Heart left ventricle (tissue), 16 donors: ENCODE data around the gene UBE3B. TPM values are rescaled to one million over a fixed set of nuclear protein-coding genes. Genes with fewer than 3 reads are reported as not detected.

Source experiments
- ATAC-seq, 4 donors: fragments of 200-7000 bp; cut with Tn5 transposase; one replicate each; pipeline ENCODE4 v1.9.1; 2020 to 2022; ENCODE audit warnings: moderate library complexity in 4 of 4, mild to moderate bottlenecking in 3 of 4, moderate number of reproducible peaks in 1 of 4
- DNase-seq, 5 donors: peaks; one replicate each; pipeline ENCODE4 v3.0.0-alpha.2; 2020
- H3K27ac ChIP-seq, 12 donors: fragments of 200-600 bp; sonication (generic) in 4 of 12; one replicate each; pipeline versions ENCODE4 v1.5.0 to v1.8.0; 2016 to 2022; ENCODE audit warnings: mild to moderate bottlenecking in 2 of 12
- H3K27me3 ChIP-seq, 9 donors: fragments of 200-600 bp; sonication (generic) in 2 of 9; one replicate each; pipeline versions ENCODE4 v1.5.1 to v1.8.0; 2016 to 2022; ENCODE audit warnings: mild to moderate bottlenecking in 3 of 9
- H3K36me3 ChIP-seq, 9 donors: fragments of 200-600 bp; sonication (generic) in 2 of 9; one replicate each; pipeline versions ENCODE4 v1.5.0 to v1.8.0; 2018 to 2022; ENCODE audit warnings: mild to moderate bottlenecking in 2 of 9
- H3K4me1 ChIP-seq, 12 donors: fragments of 200-600 bp; sonication (generic) in 4 of 12; one replicate each; pipeline versions ENCODE4 v1.5.0 to v1.8.0; 2016 to 2022; ENCODE audit warnings: mild to moderate bottlenecking in 3 of 12
- H3K4me3 ChIP-seq, 12 donors: fragments of 200-600 bp; sonication (generic) in 4 of 12; one replicate each; pipeline versions ENCODE4 v1.5.0 to v1.8.0; 2017 to 2022; ENCODE audit warnings: mild to moderate bottlenecking in 9 of 12, moderate library complexity in 4 of 12
- H3K9me3 ChIP-seq, 12 donors: fragments of 200-600 bp; sonication (generic) in 4 of 12; one replicate each; pipeline versions ENCODE4 v1.5.0 to v1.8.0; 2016 to 2022; ENCODE audit warnings: mild to moderate bottlenecking in 1 of 12
- POLR2A ChIP-seq, 2 donors: fragments of 450-650 bp; IDR thresholded peaks; one replicate each; pipeline ENCODE4 v1.6.1; 2017; ENCODE audit warnings: antibody characterized with exemption in 2 of 2, mild to moderate bottlenecking in 2 of 2, moderate library complexity in 2 of 2
- WGBS, 4 donors: extraction: QIAGEN DNeasy Blood & Tissue Kit in 2 of 4; methylation state at CpG; one replicate each; pipeline versions ENCODE4 v1.1.5 to v1.1.7; 2013 to 2018; 5-methylcytosine and 5-hydroxymethylcytosine counted together
- intact Hi-C, 10 donors: fragments of 100-400 bp; cut with DNase I; formaldehyde crosslinking; loops; one replicate each; pipeline versions ENCODE4 v1.11.1 to v1.14.2; 2022
- polyA plus RNA-seq, 2 donors: library from polyadenylated mRNA; stranded (reverse); fragments of 200-250 nt; gene quantifications; one replicate each; pipeline ENCODE4 v1.2.3, GENCODE V29; 2013
- total RNA-seq, 9 donors: library from RNA; depleted of rRNA in 2 of 9; stranded (reverse); fragments of >200 nt in 2 of 9; fragmentation: NEBNext Ultra II Directional in 3 of 9; extraction: Animal tissue kit (Norgen Biotek cat#: 25700) in 3 of 9; gene quantifications; one replicate each; pipeline versions ENCODE4 v1.1.0 to v1.2.4, GENCODE V29; 2016 to 2023
- TF ChIP-seq, protein P1 (sequence below), 12 donors: fragments of 200-600 bp; sonication (generic) in 4 of 12; IDR thresholded peaks; one replicate each; pipeline versions ENCODE4 v1.5.0 to v1.8.0; 2018 to 2022; ENCODE audit warnings: antibody characterized with exemption in 12 of 12, mild to moderate bottlenecking in 5 of 12
- donor health status: ischemic (EF 13 %, LVEDD 7.1; RV severe dilation, severe dysfunction).
- donor health status: healthy with polysubstance abuse.
- donor health status: DM: no; HTN: yes; CAD: no.
- donor health status: DM: no; HTN: no; CAD: no.
- donor health status: ischemic (EF 25% LVEDD 6.9; RV normal size, moderate dysfunction).
- donor health status: ischemic (EF 25% LVEDD 5.7; RV mildly dilated, moderate dysfunction).
- donor health status: healthy.
- donor health status: DM: yes; HTN: yes; CAD: no.
- donor health status: ischemic (EF 35%, LVEDD 5.7; RV mildly dilated, moderate dysfunction).
- donor health status: nonischemic (EF 11% LVEDD 7.7; RV severe dilation, severe dysfunction).
- donor health status: DM: yes; HTN: yes; CAD: no.
- donor health status: PGD.
- donor health status: ischemic (EF 29% LVEDD 5.4; RV normal size, mild dysfunction).
- donor health status: nonischemic (EF 23%, LVEDD 6.1; RV moderate dilation, normal function).

The UBE3B gene
- total and polyA plus RNA-seq, 11 donors: 19.1 to 82.7 (median 50.6) TPM

DNA sequence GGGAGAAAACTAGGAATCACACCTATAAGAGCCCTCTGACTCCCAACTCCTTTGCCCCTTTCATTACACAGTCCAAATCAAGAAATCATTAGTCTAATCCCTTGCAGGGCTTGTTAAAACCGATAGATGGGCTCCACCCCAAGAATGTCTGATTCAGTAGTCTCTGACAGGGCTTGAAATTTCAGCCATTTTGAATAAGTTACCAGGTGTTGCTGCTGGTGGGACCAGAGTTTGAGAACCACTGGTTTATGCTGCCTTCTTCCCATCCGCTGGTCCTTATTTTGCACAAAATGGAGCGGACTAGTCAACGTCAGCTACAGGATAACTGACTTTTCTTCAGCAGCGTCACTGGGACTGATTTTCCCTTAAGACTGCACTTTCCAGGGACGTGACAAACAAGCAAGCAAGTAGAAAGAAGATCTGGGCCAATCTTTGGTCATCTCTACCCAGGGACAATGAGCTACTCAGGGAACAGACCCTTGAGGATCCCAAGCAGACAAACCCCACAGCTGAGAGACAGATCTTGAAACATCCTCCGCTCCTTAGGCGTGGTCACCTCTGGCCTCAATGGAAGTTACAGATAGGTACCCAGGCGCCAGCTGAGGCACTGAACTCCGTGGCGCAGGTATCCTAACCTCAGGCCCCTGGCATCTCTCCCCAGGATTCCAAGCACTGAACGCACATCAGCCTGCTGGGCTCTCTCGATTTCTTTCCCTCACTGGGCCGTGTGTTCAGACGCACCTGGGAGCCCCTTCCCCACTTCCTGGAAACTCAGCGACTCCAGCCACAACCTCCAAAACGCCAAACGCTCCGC, 1.2 kb upstream of the UBE3B start:
- Histone ChIP-seq H3K27ac (peak overlapping the region; percentile 91 to 99 (median 98)), H3K36me3 (peaks cover 0 to 29% (median 6%) of the 10 kb centered on the region in 9 donors), H3K9me3 (no peaks in the 10 kb centered on the region), H3K4me1 (peaks cover 12 to 66% (median 46%) of the 10 kb centered on the region in 12 donors), H3K27me3 (no peaks in the 10 kb centered on the region), H3K4me3 (peak overlapping the region; percentile 59 to 92 (median 82))
- 11 to 18% (median 14%) methylated on average over 19 of the region's 19 CpGs for WGBS, 4 donors
- DNase-seq (no peak), ATAC-seq (peak in 2 of 4 donors; percentile 3)
- no peak for TF ChIP-seq POLR2A (IDR thresholded peaks at IDR 0.05)
- TF ChIP-seq, protein P1, sequence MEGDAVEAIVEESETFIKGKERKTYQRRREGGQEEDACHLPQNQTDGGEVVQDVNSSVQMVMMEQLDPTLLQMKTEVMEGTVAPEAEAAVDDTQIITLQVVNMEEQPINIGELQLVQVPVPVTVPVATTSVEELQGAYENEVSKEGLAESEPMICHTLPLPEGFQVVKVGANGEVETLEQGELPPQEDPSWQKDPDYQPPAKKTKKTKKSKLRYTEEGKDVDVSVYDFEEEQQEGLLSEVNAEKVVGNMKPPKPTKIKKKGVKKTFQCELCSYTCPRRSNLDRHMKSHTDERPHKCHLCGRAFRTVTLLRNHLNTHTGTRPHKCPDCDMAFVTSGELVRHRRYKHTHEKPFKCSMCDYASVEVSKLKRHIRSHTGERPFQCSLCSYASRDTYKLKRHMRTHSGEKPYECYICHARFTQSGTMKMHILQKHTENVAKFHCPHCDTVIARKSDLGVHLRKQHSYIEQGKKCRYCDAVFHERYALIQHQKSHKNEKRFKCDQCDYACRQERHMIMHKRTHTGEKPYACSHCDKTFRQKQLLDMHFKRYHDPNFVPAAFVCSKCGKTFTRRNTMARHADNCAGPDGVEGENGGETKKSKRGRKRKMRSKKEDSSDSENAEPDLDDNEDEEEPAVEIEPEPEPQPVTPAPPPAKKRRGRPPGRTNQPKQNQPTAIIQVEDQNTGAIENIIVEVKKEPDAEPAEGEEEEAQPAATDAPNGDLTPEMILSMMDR (IDR thresholded peaks at IDR 0.05): no peak
- intact Hi-C loops: loop anchor here in 9 of 10 donors (2.0 to 5.0 kb wide), 5 partner anchors 43 to 96 kb away; partner anchors contain the start of genes MMAB (in 1 of the 9) and MVK (in 1 of the 9)

DNA sequence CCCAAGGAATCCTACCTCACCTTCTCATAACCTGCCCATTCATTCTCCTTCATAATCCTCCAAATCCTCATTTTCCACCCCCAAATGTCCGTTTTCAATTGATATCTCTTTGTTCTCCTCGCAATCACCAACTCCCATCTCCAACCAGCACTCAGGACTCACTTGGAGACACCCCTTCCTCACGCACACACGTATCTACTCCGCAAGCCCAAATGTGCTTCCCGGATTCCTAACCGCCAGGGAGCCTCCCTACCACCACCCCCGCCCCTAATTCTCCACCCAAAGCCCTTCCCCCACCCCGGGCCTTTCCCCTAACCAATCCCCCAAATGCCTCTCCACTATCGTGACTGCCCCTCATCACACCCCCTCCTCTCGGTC, 638 bp upstream of the UBE3B start:
- DNase-seq: no peak
- whole genome bisulfite sequencing, 4 donors: 0 to 2% (median 1%) methylated on average over 11 of the region's 11 CpGs
- H3K9me3 ChIP-seq: no peaks in the 10 kb centered on the region
- peaks cover 0 to 23% (median 4%) of the 10 kb centered on the region in 9 donors for H3K36me3 ChIP-seq
- TF ChIP-seq POLR2A (IDR thresholded peaks at IDR 0.05): no peak
- TF ChIP-seq, protein P1 (IDR thresholded peaks at IDR 0.05): no peak
- H3K4me3 ChIP-seq: peak overlapping the region; percentile 59 to 92 (median 82)
- peaks cover 12 to 66% (median 43%) of the 10 kb centered on the region in 12 donors for H3K4me1 ChIP-seq
- ATAC-seq: peak in 2 of 4 donors; percentile 10 to 21
- intact Hi-C loops: loop anchor here (1.0 to 5.0 kb wide), 7 partner anchors 14 to 96 kb away; partner anchors contain the start of genes MMAB (in 1 of the 10) and MVK (in 1 of the 10)
- no peaks in the 10 kb centered on the region for H3K27me3 ChIP-seq
- H3K27ac ChIP-seq: peak overlapping the region; percentile 91 to 99 (median 98)

DNA sequence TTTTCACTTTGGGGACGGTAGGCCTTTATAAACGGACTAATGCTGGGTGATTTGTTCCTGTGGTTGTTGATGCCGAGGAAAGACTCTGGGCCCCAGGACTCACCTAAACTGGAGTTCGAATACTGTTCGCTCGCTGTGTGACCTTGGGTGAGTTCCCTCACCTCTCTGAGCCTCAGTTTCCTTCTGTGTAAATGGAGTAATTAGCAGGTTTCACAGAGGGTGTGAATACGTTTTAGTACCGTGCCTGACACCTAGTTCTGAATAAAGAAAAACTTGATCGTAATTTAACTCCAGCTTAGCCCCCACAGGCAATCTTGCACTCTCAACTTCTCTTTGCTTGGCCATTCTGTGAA, 505 bp downstream of the UBE3B start:
- no peak for TF ChIP-seq POLR2A (IDR thresholded peaks at IDR 0.05)
- TF ChIP-seq, protein P1 (IDR thresholded peaks at IDR 0.05): no peak
- intact Hi-C loops: loop anchor here (1.0 to 5.0 kb wide), 7 partner anchors 16 to 94 kb away; partner anchors contain the start of genes MMAB (in 1 of the 10) and MVK (in 1 of the 10)
- Histone ChIP-seq H3K27me3 (no peaks in the 10 kb centered on the region), H3K36me3 (peaks cover 0 to 20% (median 9%) of the 10 kb centered on the region in 9 donors), H3K4me1 (peaks cover 12 to 59% (median 40%) of the 10 kb centered on the region in 12 donors), H3K9me3 (no peaks in the 10 kb centered on the region), H3K4me3 (peak overlapping the region; percentile 59 to 92 (median 82)), H3K27ac (peak overlapping the region; percentile 91 to 99 (median 98))
- ATAC-seq: no peak
- no peak for DNase-seq
- WGBS, 4 donors: 2 to 6% (median 2%) methylated on average over 9 of the region's 9 CpGs

DNA sequence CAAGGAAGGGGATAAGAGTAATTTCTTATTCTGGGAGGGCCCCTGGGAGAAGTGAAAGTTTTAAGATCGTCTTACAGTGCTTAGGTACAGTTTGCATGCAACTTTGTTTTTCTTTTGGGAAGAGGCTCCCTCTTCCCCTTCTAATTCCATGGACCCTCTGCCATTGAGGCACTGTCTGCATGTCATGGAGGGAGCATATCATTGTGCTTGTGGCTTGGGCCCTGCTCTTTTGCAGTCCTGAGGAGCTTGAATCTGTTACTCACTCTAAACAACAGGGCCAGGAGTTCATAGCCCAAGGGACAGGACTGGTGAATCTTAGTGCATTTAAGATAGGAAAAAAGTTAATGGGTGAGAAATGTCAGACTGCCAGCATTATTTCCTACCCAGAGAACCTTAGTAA, 2.3 kb downstream of the UBE3B start:
- H3K27me3 ChIP-seq: no peaks in the 10 kb centered on the region
- peaks cover 12 to 41% (median 30%) of the 10 kb centered on the region in 12 donors for H3K4me1 ChIP-seq
- WGBS, 4 donors: 58 to 70% (median 61%) methylated on average over 1 of the region's 1 CpG
- no peaks in the 10 kb centered on the region for H3K9me3 ChIP-seq
- intact Hi-C loops: loop anchor here in 7 of 10 donors (5.0 kb wide), 3 partner anchors 47 to 93 kb away; partner anchors contain the start of genes MMAB (in 1 of the 7) and MVK (in 1 of the 7)
- no peak overlapping the region for H3K4me3 ChIP-seq
- DNase-seq (no peak), ATAC-seq (no peak)
- H3K36me3 ChIP-seq: peaks cover 0 to 35% (median 19%) of the 10 kb centered on the region in 9 donors
- no peak overlapping the region for H3K27ac ChIP-seq
- no peak for TF ChIP-seq POLR2A (IDR thresholded peaks at IDR 0.05)
- TF ChIP-seq, protein P1 (IDR thresholded peaks at IDR 0.05): no peak
